Mucosa of descending colon (tissue), 3 donors: ENCODE measurements around the gene PSMC5. TPM values are rescaled to one million over a fixed set of nuclear protein-coding genes. Genes with fewer than 3 reads are reported as not detected.
"Not testable (repeated sequence)": the region's sequence is repeated elsewhere in the genome, so short reads cannot be mapped to it uniquely, and the experiment has no call there.

Source experiments
- ATAC-seq: fragments of 200-7000 bp; cut with Tn5 transposase; one replicate; pipeline ENCODE4 v1.9.1; 2020; ENCODE audit warnings: mild to moderate bottlenecking, moderate library complexity
- DNase-seq, 3 donors: peaks; one replicate each; pipeline ENCODE4 v3.0.0-alpha.2; 2020
- H3K36me3 ChIP-seq: fragments of 200-600 bp; one replicate; pipeline ENCODE4 v1.8.0; 2021; ENCODE audit warnings: low read depth, mild to moderate bottlenecking
- H3K4me1 ChIP-seq: fragments of 200-600 bp; one replicate; pipeline ENCODE4 v1.8.0; 2021; ENCODE audit warnings: low read depth, mild to moderate bottlenecking
- H3K4me3 ChIP-seq: fragments of 200-600 bp; one replicate; pipeline ENCODE4 v1.8.0; 2021; ENCODE audit warnings: mild to moderate bottlenecking
- H3K9me3 ChIP-seq: fragments of 200-600 bp; one replicate; pipeline ENCODE4 v1.8.0; 2021; ENCODE audit warnings: mild to moderate bottlenecking
- intact Hi-C, 2 donors: fragments of 100-400 bp; cut with DNase I in 1 of 2; cut with micrococcal nuclease in 1 of 2; formaldehyde crosslinking; loops; one replicate each; pipeline versions ENCODE4 v1.11.0 to v1.11.1; 2022; cut with DNase I, micrococcal nuclease
- total RNA-seq, 3 donors: library from RNA; stranded (reverse); fragmentation: NEBNext Ultra II Directional in 2 of 3; extraction: Animal tissue kit (Norgen Biotek cat#: 25700) in 2 of 3; gene quantifications; one replicate each; pipeline versions ENCODE4 v1.2.1 to v1.2.4, GENCODE V29; 2021 to 2023
- TF ChIP-seq, protein P1 (sequence below): fragments of 200-600 bp; IDR thresholded peaks from one replicate; pipeline ENCODE4 v1.8.0; 2022; ENCODE audit warnings: antibody characterized with exemption, mild to moderate bottlenecking
- donor health status: DM: no; HTN: no; CAD: no; lungs with moderate emphysema.
- donor health status: DM: no; HTN: no; CAD: no.
- donor health status: DM: no; HTN: yes; CAD: no.

Gene PSMC5
- total RNA-seq, 3 donors from 2014 or later: 73.3 to 151 (median 96.4) TPM

DNA sequence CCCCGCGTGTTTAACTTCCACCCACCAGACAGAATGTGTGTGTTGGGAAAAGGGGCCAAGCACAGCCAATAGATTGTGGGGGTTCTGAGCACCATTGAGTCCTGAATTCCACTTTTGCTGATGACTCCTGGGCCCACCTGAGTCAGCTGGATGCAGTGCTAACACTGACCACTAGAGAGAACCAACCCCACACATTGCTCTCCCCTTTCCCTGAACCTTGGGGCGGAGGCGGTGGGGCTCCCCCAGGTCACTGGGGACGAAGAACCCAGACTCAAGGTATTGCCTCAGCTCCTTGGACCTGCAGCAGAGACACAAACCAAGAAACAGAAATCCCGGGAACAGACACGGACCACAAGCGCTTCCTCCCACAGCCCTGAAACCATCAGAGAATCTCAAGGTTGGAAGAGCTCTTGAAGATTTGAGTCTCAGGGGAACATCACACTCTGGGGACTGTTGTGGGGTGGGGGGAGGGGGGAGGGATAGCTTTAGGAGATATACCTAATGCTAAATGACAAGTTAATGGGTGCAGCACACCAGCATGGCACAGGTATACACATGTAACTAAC is 46.9 kb downstream of the PSMC5 start:
- DNase-seq, intact Hi-C loops, ATAC-seq, H3K4me1 ChIP-seq, H3K4me3 ChIP-seq, H3K36me3 ChIP-seq, H3K9me3 ChIP-seq: not testable (repeated sequence)

DNA sequence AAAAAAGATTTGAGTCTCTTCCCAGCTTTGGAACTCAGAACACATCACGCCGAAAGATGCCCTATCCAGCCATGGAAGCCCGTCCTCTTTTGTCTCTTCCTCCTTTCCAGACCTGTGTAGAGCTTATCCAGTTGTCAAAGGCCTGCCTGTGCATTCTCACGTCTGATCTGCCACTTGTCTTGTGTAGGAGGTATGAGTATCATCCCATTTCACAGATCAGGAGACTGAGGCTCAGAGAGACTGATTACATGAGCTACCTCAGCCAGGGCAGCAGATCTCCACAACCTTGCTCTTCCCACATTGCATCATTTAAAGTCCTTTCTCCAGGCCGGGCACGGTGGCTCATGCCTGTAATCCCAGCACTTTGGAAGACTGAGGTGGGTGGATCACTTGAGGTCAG is 47.5 kb downstream of the PSMC5 start:
- DNase-seq, H3K9me3 ChIP-seq, H3K36me3 ChIP-seq, H3K4me3 ChIP-seq, ATAC-seq, intact Hi-C loops, H3K4me1 ChIP-seq: not testable (repeated sequence)

DNA sequence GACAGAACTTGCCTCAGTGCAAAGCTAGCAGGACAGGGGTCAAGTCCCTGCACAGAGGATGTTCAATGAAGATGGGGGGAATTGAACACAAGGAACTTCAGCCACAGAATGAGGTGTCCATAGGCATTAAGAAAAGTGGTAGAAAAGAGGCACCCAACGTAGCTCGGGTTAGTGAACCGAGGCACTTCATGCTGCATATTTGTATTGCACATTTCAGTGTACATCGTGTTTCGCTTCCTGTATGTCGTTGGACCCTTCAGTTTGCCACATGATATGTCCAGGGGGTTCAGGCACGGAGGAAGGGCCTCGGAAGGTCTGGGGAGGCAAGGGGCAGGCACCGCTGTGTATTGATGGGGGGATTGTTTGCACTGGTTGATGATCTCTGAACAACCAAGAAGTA is 51.2 kb downstream of the PSMC5 start:
- H3K4me1 ChIP-seq, ATAC-seq, intact Hi-C loops: not testable (repeated sequence)

DNA sequence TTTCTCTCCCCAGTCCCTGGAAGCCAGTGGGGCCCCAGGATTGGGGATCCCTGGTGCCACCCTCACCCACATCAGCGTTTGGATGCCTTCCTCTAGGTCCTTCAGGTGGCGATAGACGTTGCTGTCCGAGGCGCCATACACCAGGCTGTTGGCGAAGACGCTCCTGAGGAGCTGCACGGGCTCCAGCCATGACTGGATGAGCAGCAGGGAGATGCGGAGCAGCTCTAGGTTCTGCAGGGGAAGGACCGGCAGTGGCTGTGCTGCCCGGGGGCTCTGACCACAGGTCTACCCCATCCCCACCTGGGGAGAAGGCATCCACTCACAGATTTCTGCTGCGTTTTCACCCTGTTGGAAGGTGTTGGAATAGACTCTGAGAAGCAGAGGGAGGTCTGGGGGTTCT is 53.5 kb downstream of the PSMC5 start:
- ATAC-seq: no peak
- H3K4me3 ChIP-seq: no peak overlapping the region
- no peaks in the 10 kb centered on the region for H3K9me3 ChIP-seq
- no peaks in the 10 kb centered on the region for H3K36me3 ChIP-seq
- TF ChIP-seq, protein P1, sequence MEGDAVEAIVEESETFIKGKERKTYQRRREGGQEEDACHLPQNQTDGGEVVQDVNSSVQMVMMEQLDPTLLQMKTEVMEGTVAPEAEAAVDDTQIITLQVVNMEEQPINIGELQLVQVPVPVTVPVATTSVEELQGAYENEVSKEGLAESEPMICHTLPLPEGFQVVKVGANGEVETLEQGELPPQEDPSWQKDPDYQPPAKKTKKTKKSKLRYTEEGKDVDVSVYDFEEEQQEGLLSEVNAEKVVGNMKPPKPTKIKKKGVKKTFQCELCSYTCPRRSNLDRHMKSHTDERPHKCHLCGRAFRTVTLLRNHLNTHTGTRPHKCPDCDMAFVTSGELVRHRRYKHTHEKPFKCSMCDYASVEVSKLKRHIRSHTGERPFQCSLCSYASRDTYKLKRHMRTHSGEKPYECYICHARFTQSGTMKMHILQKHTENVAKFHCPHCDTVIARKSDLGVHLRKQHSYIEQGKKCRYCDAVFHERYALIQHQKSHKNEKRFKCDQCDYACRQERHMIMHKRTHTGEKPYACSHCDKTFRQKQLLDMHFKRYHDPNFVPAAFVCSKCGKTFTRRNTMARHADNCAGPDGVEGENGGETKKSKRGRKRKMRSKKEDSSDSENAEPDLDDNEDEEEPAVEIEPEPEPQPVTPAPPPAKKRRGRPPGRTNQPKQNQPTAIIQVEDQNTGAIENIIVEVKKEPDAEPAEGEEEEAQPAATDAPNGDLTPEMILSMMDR: no peak
- intact Hi-C loops: no loop called here
- DNase-seq: no peak
- no peaks in the 10 kb centered on the region for H3K4me1 ChIP-seq

More for the DNA sequence above, 51.2 kb downstream of the PSMC5 start:
- not testable (repeated sequence) for H3K36me3 ChIP-seq, DNase-seq, H3K4me3 ChIP-seq, H3K9me3 ChIP-seq

DNA sequence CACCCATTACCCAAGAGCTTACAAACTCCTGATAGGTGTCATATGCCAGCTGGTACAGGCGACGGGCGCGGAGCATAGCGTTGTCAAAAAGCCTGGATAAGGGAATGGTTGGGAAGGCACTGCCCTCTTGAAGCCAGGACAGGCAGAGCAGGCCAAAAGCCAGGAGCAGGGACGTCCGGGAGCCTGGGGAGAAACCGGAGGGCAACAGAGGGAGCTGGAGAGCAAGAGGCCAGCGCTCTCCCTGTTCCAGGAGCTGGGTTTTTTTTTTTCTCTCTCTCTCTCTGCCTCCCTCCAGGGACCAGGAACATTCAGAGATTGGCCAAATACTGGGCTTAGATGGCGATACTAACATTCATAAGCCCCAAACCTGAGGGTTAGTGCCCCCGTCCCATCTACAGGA is 54.1 kb downstream of the PSMC5 start:
- ATAC-seq, DNase-seq, H3K4me3 ChIP-seq, H3K9me3 ChIP-seq, H3K36me3 ChIP-seq, H3K4me1 ChIP-seq, intact Hi-C loops: not testable (repeated sequence)

Other genes starting within 250 kb of the PSMC5 start
- 10 to 100 TPM; 21.7 to 34.4 (median 29.7) TPM for gene TACO1, start 226.5 kb upstream of the PSMC5 start, total RNA-seq
- 10 to 100 TPM; 13.0 to 54.7 (median 18.5) TPM for gene MAP3K3, start 205.0 kb upstream of the PSMC5 start, total RNA-seq
- 10 to 100 TPM in 1 of 3 donors, 1 to 10 TPM in 2; 5.6 to 13.2 (median 8.4) TPM for gene LIMD2, start 127.3 kb upstream of the PSMC5 start, total RNA-seq
- gene STRADA, start 85.6 kb upstream of the PSMC5 start, total RNA-seq: 10 to 100 TPM; 29.1 to 34.0 (median 29.6) TPM
- 100 to 1,000 TPM in 2 of 3 donors, 10 to 100 TPM in 1; 94.9 to 139 (median 128) TPM for gene CCDC47, start 53.8 kb upstream of the PSMC5 start, total RNA-seq
- gene DDX42, start 53.3 kb upstream of the PSMC5 start, total RNA-seq: 100 to 1,000 TPM in 1 of 3 donors, 10 to 100 TPM in 2; 86.1 to 137 (median 89.9) TPM
- 10 to 100 TPM; 26.9 to 48.2 (median 29.4) TPM for gene FTSJ3, start 232 bp downstream of the PSMC5 start, total RNA-seq
- gene SMARCD2, start 15.3 kb downstream of the PSMC5 start, total RNA-seq: 10 to 100 TPM; 76.6 to 82.1 (median 80.4) TPM
- not detected for gene CSH2, start 46.2 kb downstream of the PSMC5 start, total RNA-seq
- gene GH2, start 54.5 kb downstream of the PSMC5 start, total RNA-seq: not detected
- not detected for gene CSH1, start 69.1 kb downstream of the PSMC5 start, total RNA-seq
- gene CSHL1, start 83.8 kb downstream of the PSMC5 start, total RNA-seq: not detected
- gene GH1, start 91.4 kb downstream of the PSMC5 start, total RNA-seq: not detected
- 1 to 10 TPM in 2 of 3 donors, under 1 TPM in 1; 0.70 to 2.4 (median 1.4) TPM for gene CD79B, start 104.9 kb downstream of the PSMC5 start, total RNA-seq
- under 1 TPM; 0.10 to 0.75 (median 0.22) TPM for gene SCN4A, start 145.5 kb downstream of the PSMC5 start, total RNA-seq
- not detected for gene PRR29, start 170.9 kb downstream of the PSMC5 start, total RNA-seq
- gene ICAM2, start 193.2 kb downstream of the PSMC5 start, total RNA-seq: 10 to 100 TPM in 2 of 3 donors, 1 to 10 TPM in 1; 6.9 to 14.2 (median 10.3) TPM